HG03439 (cell line): ENCODE measurements around the gene HYLS1.
"Not testable (repeated sequence)": the region's sequence is repeated elsewhere in the genome, so short reads cannot be mapped to it uniquely, and the experiment has no call there.

ENCODE experiments used
- ATAC-seq: cut with Tn5 transposase; IDR thresholded peaks from one replicate; pipeline ENCODE4 v1.9.1; 2021; ENCODE audit warnings: mild to moderate bottlenecking, moderate library complexity; ENCODE audit not compliant: unreplicated experiment

The HYLS1 gene

DNA sequence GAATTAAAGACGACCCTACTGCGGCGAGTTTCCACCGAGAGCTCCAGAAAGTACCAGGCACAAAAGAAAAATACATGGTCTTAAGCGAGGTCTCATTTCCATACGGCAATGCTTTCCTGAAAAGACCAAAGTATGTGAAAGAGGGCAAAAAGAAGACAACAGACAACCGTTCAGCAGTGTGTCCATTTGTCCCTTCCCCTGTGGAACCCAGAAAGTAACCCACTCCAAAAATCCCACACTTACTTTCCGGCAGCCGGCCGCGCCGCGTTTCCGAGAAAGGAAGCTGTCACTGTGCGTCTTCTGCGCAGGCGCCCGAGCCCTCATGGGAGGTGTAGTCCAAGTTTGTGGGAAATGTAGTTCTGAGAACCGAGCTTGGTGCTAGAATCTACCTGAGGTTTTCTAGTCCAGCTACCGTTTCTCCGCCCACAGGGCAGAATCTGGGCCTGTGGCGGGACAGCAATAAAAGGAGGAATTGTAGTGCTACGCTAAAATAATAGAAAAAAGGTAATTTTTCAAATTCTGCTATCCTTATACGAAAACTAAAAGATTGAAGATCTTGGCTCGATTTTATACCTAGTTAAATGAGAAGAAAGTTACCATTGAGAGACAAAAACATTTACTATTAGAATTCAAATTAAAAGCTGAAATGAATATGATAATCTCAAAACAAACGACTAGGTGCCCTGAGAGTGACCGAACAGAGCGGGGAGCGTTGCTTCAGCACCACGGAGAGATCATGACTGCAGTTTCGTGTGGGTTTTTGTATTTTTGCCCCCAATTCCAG lies 15.7 kb downstream of the HYLS1 start, which contains the start of gene PUS3:
Gene PUS3, minus strand, starts transcription at position 280 of the 784 bp plus-strand sequence. CDS start 6,922 bp downstream, outside the sequence.
- ATAC-seq = peak; percentile 94

DNA sequence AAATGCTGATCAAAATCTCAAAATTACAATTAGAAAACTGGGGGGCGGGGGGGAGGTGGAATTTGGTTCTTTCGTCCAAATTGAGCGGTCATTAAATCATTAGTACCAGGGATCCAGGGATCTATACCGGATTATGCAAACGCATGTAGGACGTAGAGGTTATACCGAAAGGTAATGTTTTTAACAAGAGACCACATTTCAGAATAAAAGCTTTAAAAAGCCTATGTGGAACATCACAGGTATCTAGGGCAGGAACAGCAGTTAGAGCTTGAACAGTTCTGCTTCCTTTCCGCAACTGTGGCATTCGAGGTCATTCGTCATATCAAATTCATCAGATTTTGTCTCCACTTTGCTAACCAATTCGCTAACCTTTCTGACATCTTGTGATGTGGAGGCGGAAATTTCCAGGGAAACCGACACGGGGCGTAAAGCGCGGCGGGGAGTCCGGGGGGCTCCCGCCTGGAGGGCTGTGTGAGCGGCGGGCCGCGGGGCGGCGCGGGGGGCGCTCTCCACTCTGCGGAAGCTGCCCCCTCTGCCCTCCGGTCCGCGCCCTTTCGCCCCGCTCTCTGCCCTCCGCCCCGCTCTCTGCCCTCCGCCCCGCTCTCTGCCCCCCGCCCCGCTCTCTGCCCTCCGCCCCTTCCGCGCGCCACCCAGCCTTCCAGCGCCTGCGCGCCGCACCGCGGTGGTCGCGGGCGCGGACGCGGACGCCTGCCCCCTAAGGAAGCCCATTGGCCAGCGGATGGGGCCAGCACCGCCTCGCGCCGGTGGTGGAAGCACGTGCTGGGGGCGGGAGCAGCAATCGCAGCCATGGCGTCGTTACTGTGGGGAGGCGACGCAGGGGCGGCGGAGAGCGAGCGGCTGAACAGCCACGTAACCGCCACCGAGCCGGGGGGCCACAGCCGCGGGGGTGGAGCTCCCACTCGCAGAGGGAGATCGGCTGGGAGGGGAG lies 16.5 kb downstream of the HYLS1 start, which contains the start of gene DDX25:
Gene DDX25, plus strand, starts transcription at position 798 of the 949 bp plus-strand sequence. Its CDS starts 10 bp downstream, at position 808.
- ATAC-seq = no peak

DNA sequence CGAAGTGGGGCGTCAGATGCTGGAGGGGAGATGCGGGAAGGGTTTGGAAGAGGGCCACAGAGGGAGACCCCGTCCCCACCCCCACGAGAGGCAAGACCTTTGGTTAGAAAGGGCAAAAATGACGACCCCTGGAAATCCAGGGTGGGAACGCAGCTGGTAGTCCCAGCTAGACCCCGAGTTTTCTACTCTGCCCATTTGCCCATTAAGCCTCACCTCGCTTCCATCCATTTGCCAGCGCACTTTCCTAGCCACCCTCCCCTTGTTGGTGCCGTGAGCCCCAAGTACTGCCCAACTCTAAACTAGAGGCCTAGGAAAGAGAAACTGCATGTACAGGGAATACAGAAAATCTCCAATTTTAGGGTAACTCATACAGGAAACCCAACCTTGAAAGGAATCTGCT lies 17.2 kb downstream of the HYLS1 start:
- ATAC-seq = no peak

DNA sequence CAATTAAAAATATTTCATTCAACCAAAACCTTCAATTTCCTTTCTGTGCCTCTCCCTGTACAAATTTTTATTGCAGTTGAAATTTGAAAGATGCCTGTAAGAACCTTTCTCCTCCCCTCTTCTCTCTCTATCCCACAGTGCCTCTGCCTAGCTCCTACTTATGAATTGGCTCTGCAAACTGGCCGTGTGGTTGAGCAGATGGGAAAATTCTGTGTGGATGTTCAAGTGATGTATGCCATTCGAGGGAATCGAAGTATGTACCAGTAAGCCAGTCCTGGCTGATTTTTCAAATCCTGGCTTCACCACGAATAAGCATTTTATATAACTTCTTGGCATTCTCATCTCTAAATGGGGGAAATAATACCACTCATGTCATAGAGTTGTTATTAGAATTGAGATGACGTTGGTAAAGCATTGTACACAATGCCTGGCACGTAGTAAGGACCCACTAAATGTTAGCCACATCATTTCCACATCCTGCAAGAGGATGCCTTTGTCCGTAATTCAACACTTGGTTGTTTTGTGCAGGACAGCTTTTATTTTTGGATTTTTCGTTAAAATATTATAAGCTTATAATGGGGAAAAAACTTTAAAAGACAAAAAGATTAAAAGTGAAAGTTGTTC lies 22.9 kb downstream of the HYLS1 start:
- ATAC-seq = no peak

DNA sequence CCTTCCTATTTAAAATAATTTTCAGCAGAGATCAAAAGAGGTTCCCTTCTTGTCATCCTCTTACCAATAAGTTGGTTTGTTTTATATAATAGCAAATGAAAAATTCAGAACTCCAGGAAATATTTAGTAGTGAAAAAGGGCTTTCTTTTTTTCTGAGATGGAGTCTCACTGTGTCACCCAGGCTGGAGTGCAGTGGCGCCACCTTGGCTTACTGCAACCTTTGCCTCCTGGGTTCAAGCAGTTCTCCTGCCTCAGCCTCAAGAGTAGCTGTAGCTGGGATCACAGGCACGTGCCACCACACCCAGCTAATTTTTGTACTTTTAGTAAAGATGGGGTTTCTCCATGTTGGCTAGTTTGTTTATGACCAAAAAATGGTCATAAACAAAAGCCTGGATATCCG lies 27.1 kb downstream of the HYLS1 start:
- ATAC-seq = not testable (repeated sequence)

DNA sequence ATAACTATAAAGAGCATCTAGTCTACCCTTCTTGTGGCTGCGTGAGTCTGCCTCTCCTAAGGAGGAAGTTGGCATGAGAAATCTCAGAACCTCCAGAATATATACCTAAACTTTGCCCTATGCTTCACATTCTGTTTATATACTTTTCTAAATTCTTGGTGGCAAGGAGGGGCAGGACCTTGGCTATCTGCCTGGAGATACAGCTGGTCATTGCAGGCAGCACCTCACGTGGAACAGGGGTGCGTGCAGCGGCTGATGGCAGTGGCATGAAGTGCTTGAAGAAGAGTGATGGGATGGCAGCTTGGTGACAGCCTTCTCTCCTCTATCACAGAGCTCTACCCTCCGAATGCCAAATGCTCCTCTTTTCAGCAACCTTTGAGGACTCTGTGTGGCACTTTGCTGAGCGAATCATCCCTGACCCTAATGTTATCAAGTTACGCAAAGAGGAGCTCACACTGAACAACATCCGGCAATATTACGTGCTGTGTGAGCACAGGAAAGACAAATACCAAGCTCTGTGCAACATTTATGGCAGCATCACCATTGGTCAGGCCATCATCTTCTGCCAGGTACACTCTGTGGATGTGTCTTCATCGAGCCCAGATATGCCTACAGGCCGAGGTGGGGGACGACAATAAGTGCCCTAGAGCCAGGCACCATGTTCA lies 29.3 kb downstream of the HYLS1 start:
- no peak for ATAC-seq

DNA sequence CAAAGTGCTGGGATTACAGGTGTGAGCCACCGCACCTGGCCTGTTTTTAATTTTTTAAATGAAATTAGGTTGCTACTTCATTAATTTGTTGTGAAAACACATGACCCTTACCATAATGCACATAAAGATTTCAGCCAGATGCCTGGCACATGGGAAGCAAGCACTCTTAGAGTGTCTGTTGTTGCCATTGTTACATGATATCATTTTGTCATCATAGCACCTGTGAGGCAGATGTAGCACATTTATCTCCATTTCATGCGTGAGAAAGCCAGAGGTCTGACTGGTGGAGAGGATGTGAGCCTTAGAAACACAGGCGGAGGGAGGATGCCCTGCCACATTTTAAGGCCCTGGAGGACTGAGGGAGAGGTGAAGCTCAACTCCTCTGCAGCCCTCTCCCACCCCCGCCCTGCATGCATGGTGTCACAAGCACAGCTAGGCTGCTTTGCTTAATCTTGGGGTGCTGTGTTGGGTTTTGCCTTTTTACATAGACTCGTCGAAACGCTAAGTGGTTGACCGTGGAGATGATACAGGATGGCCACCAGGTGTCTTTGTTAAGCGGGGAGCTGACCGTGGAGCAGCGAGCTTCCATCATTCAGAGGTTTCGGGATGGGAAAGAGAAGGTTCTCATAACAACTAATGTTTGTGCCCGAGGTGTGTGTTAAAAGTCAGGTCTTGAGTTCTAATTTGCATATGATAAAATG lies 30.8 kb downstream of the HYLS1 start:
- no peak for ATAC-seq

DNA sequence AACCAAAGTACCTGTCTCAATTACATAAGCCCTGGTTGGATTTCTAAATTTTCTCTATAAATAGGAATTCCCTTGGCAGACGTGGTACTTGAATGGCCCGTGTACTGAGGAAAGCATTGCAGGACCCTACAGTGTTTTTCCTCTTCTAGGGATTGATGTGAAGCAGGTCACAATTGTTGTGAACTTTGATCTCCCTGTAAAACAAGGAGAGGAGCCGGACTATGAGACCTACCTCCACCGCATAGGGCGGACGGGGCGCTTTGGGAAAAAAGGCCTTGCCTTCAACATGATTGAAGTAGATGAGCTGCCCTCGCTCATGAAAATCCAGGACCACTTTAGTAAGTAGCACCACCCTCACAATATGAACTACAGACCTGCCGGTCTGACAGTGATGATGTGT lies 33.6 kb downstream of the HYLS1 start:
- no peak for ATAC-seq

DNA sequence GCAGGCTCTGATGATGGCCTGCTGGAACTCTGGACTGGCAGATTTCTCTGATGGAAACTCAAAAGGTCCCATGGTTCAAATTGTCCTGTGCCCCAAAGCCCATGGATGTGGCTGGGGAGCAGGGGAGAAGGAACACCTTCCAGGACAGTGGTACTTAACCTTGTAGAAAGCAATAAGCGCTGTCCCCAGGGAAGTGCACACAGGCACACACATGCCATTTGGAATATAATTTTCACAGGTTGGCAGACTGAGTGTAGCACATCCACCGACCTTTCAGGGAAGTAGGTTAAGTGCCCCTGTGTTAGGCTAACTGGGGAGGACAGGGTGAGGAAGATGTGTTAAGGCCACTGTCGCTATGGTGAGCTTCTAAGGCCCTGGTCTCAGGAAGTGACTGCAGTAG lies 34.7 kb downstream of the HYLS1 start:
- ATAC-seq = no peak

DNA sequence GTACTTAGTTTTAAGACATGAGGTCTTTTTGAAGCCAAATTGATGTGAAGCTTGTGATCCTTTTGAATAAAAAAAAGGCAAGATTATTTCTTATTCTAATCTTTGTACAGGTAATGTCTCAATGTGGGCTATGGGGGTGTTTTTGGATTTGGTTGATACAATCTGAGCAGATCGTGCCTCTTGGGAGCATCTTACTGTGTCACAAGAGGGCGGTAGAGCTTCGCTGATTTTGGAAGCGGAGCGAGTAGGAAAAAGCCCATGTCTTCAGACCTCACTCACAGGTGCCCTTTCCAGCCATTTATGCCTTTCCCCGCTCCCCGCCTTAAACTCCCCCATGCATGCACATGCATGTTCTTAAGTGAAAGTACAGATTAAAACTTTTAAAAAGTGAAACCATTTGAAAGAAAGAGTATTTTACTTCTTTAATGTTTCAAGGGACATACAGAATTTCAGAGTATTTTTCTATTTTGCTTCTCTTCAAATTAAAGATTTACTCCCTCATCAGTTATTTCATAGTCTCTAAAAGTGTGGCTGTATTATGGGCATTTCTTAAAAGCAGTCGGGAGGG lies 35.6 kb downstream of the HYLS1 start:
- ATAC-seq = no peak

DNA sequence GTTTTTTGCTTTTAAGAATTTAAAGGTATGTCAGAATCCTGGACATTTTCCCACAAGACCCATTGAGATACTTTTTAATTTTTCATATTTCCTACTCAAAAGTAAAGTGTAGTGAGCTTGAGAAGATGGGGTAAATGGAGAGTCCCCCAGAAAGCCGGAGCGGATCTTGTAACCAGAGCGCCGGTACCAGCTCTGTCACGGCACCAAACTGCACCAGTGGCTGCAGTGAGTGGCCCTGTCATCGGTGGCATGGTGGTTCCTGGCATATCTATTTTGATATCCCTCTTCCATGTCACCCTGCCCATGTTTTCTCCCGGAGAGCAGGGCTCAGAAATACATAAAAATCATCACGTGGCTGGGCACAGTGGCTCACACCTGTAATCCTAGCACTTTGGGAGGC lies 36.2 kb downstream of the HYLS1 start:
- no peak for ATAC-seq

DNA sequence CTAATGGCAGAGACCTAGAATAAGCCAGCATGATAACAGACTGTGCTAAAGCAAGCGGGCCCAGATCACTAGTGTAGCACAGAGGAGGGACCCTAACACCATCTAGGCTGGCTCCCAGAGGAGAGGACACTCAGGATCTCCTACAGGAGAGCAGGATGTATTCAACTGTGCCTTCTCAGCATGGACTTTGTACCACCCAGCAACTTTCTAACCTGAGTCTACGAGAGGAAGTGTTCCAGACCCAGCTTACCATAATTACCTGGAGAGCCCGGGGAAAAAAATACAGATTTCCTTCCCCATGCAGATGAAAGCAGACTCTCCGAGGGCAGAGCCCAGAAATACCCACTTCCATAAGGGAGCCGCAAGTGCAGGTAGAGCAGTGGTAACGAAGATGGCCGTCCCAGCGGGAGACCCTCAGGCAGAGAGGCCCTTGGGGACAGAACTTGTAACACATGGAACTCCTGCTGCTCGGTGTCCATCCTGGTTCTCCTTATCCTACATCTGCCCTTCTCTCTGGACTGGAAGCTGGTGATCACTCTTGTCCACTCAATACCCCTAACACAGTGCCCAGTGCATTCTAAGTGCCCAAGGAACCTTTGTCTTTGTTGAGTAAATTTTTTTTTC lies 37.0 kb downstream of the HYLS1 start:
- ATAC-seq = no peak

DNA sequence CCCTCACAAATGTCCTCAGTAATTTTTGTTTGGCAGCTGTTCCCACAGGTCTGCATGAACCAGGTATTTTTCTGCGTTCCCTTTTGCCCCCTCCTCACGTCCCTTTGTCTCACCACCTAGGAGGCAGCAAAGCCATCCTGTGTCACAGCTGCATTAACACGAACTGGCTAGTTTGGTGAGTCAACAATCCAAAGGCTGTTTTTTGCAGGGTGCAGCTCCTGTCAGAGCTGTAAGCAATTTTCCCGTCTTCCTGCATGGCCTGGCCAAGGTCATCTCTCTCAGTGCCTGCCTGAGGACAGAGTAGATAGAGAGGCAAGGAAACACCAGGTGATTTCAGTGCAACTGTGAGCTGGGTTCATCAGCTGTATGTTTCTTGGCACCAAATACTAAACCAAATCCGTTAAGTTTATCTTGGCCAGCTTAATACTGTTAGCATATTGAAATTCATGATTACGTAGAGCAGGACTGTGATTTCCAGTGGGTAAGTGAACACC lies 37.8 kb downstream of the HYLS1 start:
- ATAC-seq = no peak

DNA sequence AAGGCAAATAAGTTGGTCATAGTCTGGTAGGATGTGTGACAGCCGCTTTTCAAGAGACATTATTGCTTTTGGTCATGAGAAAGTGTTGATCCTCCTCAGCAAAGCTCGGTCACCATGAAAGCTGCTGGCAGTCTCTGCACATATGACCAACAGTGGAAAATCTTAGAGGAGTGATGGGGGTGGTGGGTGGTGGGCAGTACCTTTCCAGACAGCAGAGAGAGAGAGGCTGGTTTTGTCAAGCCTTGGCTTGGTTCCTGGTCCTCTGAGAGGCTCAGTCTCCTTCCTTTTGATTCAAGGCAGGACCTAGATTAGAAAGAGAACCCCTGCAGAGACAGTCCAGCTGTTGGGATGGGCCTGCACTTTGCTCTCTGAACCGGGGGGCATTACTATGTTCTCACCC lies 38.3 kb downstream of the HYLS1 start:
- no peak for ATAC-seq

DNA sequence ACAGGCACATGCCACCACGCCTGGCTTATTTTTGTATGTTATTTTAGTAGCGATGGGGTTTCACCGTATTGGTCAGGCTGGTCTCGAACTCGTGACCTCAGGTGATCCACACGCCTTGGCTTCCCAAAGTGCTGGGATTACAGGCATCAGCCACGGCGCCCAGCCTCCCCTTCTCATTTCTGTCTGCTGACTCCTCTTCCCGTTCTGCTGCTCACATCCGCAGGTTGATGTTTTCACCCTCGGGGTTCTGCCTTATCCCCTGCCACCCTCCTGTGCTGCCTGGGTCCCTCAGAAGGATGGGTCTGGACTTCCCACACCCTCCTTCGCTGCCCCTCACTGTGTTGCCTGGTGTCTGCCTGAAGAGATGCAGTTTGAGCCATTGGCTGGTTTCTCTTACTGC lies 39.2 kb downstream of the HYLS1 start:
- no peak for ATAC-seq

DNA sequence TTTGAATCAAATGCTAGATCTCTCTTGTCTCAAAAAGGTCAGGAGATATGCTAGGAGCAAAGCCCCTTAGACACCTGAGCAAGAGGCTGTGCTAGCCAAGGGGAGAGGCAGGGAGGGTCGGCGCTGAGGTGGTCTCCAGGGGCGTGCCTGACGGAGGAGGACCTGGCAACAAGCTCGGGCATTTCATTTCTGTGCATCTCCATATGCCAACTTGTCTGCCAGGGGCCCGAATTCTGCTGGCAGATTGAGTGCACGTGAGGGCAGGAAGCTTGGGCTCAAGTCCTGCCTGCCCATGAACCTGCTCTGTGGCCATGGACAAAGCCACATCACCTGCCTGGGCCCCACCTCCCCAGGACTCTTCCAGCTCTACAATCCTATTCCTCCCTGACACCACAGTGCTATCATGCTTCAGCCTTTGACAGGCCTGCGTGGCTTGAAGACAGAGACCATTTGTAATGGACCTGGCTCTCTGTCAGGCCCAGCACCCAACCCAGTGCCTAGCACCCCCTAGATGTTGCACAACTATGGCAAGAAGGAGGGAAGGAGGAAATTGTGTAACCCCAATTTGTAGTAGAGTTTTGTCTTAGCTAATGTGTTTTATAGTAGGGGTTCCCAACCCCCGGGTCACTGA lies 42.1 kb downstream of the HYLS1 start:
- no peak for ATAC-seq

DNA sequence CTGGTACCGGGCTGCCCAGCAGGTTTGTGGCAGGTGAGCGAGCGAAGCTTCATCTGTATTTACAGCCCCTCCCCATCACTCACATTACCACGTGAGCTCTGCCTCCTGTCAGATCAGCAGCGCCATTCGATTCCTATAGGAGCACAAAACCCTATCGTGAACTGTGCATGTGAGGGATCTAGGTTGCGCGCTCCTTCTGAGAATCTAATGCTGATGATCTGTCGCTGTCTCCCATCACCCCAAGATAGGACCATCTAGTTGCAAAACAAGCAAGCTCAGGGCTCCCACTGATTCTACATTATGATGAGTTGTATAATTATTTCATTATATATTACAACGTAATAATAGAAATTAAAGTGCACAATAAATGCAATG lies 42.6 kb downstream of the HYLS1 start:
- ATAC-seq = no peak

DNA sequence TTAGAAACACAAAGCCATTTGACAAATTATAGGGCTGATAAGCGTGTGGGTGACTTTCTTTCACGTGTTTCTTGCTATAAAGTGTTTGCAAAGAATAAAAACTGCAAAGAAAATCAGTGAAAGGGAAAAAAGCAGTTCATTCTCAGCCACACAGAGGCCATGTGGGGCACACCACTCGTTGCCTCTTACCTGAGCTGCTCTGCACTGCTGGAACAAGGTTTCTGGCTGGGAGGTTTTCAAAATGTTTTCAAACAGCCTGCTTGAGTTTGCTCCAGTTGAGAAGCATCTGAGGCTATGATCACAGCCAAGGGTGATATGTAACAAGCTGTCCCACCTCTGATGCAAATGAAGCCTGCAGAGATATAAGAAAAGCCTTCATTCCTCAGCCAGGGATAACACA lies 43.6 kb downstream of the HYLS1 start:
- ATAC-seq = no peak

DNA sequence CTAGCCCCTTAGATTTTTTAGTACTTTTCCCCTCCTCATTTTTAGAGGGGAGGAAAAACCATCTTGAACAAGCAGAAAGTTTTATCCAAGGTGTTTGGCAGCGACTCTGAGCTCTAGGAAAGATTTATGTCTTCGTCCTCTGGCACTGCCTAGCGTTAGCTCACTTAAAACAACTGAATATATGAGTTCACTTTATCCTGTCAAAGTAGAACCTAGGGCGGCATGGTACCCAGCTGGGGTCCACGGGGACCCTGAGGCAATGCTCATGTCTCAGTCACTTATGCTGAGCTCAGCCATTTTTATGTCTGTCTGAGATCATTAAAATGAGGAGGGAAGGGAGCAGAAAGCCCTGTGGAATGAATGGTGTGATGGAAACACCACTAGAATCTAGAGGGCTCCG lies 44.2 kb downstream of the HYLS1 start:
- ATAC-seq = no peak
